PC-9 (cell line): ENCODE data around the gene LMAN1L. TPM values are rescaled to one million over a fixed set of nuclear protein-coding genes. Genes with fewer than 3 reads are reported as not detected.

Source experiments
- BruUV-seq: library from RNA; stranded (reverse); fragments of 400-500 nt; replicated peaks from 2 replicates; lab custom pipeline; 2021; lab: Mats Ljungman, UMichigan
- CTCF ChIA-PET: fragments of 300-600 bp; sonication (Branson Sonifier 250); formaldehyde crosslinking; loops from one replicate; lab custom pipeline; 2022; ENCODE audit warnings: antibody characterized with exemption; lab: Charles Lee
- POLR2A ChIA-PET: fragments of 300-600 bp; sonication (Branson Sonifier 250); formaldehyde crosslinking; loops from one replicate; lab custom pipeline; 2022; ENCODE audit warnings: antibody characterized with exemption; ENCODE audit not compliant: unreplicated experiment; lab: Charles Lee
- DNase-seq, 2 experiments: peaks; one replicate each; pipeline versions ENCODE4 v3.0.0 to v3.0.0-alpha.2; 2015 to 2022; ENCODE audit warnings: mixed read lengths in 1 of 2
- H2AFZ ChIP-seq: fragments of 200-600 bp; sonication (generic); 2 replicates; pipeline ENCODE4 v1.8.1; 2017; ENCODE audit warnings: antibody characterized with exemption
- H3F3A ChIP-seq: fragments of 200-600 bp; sonication (generic); 2 replicates; pipeline ENCODE4 v1.8.1; 2017; ENCODE audit warnings: antibody characterized with exemption, mild to moderate bottlenecking, low read depth; ENCODE audit not compliant: insufficient read depth
- H3K27ac ChIP-seq: fragments of 200-600 bp; sonication (generic); 2 replicates; pipeline ENCODE4 v1.6.1; 2016; ENCODE audit warnings: mixed run types
- H3K27me3 ChIP-seq: fragments of 200-600 bp; sonication (generic); 2 replicates; pipeline ENCODE4 v1.6.1; 2016; ENCODE audit warnings: low read depth, mixed run types; ENCODE audit not compliant: insufficient read depth
- H3K36me3 ChIP-seq: fragments of 200-600 bp; sonication (generic); 2 replicates; pipeline ENCODE4 v1.6.1; 2016; ENCODE audit warnings: low read depth, mixed run types
- H3K4me1 ChIP-seq: fragments of 200-600 bp; sonication (generic); replicated peaks from 2 replicates; pipeline ENCODE4 v1.6.1; 2016; ENCODE audit warnings: mixed run types; ENCODE audit not compliant: insufficient read depth
- H3K4me2 ChIP-seq: fragments of 200-600 bp; sonication (generic); 2 replicates; pipeline ENCODE4 v1.6.1; 2017; ENCODE audit warnings: mixed run types
- H3K4me3 ChIP-seq: fragments of 200-600 bp; sonication (generic); 2 replicates; pipeline ENCODE4 v1.6.1; 2016; ENCODE audit warnings: mixed run types
- H3K79me2 ChIP-seq: fragments of 200-600 bp; sonication (generic); 2 replicates; pipeline ENCODE4 v1.6.1; 2017; ENCODE audit warnings: low read depth, mixed run types
- H3K9me2 ChIP-seq: fragments of 200-600 bp; sonication (generic); 2 replicates; pipeline ENCODE4 v1.8.1; 2017; ENCODE audit warnings: mild to moderate bottlenecking; ENCODE audit not compliant: insufficient read depth
- H3K9me3 ChIP-seq: fragments of 200-600 bp; sonication (generic); 2 replicates; pipeline ENCODE4 v1.8.1; 2016; ENCODE audit warnings: low read depth; ENCODE audit not compliant: insufficient read depth
- H4K20me1 ChIP-seq: fragments of 200-600 bp; sonication (generic); 2 replicates; pipeline ENCODE4 v1.8.1; 2017; ENCODE audit not compliant: insufficient read depth
- CTCF ChIP-seq: fragments of 200-600 bp; sonication (generic); conservative IDR thresholded peaks from 2 replicates; pipeline ENCODE4 v1.6.1; 2017; ENCODE audit warnings: mixed run types, antibody characterized with exemption, mild to moderate bottlenecking, moderate library complexity
- EZH2 ChIP-seq: fragments of 200-600 bp; sonication (generic); IDR thresholded peaks from 2 replicates; pipeline ENCODE4 v1.8.0; 2017; ENCODE audit warnings: antibody characterized with exemption, low read depth
- intact Hi-C: fragments of 100-400 bp; cut with micrococcal nuclease; formaldehyde crosslinking; loops from one replicate; pipeline ENCODE4 v1.10.0; 2022; ENCODE audit not compliant: unreplicated experiment
- total RNA-seq: library from RNA; stranded (reverse); gene quantifications from 2 replicates; pipeline ENCODE4 v1.2.3, GENCODE V29; 2021

LMAN1L gene
- total RNA-seq, 1 experiment from 2014 or later = not detected

DNA sequence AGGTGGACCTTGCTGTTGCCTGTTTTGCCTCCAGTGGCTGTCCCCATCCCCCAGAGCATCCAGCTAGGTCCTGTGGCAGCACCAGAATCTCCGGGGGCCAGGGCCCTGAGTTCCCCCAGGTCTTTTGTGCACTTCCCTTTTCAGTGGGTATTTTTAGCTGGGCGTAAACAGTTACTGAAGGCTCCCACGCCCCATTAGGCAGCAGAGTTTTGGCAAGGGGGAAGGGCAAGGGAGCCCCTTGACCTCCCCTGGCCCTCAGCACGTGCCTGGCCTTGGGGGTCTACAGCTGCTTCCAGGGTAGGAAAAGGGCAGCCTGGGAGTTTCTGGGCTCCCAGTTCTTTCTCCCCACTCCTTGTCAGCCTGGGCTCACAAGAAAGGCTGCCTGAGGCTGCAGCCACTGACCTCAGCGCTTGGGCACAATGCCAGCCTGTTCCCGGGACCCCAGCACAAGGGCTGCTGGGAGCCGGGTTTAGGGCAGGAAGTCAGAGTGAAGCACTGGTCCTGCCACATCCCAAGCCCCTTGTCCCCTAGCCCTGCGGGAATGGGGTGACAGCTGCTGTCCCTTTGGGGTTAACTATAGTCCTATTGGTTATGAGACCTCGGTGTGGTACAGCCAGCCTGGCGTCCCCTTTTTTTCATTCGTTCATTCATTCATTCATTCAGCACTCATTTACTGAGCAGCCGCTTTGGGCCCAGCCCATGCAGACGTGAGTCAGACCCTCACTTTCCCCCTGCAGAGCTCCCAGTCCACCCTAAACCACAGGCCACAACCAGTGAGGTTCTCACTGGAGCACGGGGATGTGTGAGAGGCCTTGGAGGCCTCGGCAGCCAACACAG, 22.3 kb upstream of the LMAN1L start:
- peaks cover 48% of the 10 kb centered on the region for H3K79me2 ChIP-seq
- POLR2A ChIA-PET = interaction anchor here (0.5 to 0.7 kb wide), 2 partner anchors 234 to 430 kb away, joined by 3 read pairs; no protein-coding TSS in a partner anchor
- no peaks in the 10 kb centered on the region for H3K9me2 ChIP-seq
- no peaks in the 10 kb centered on the region for H3K9me3 ChIP-seq
- BruUV-seq = no TSS peak
- peaks cover 6% of the 10 kb centered on the region for H3K36me3 ChIP-seq
- no peak overlapping the region for H3K4me3 ChIP-seq
- intact Hi-C loops = no loop called here
- CTCF ChIA-PET = no interaction called here
- H3F3A ChIP-seq = no peaks in the 10 kb centered on the region
- no peak overlapping the region for H2AFZ ChIP-seq
- peaks cover 15% of the 10 kb centered on the region for H3K4me1 ChIP-seq
- no peaks in the 10 kb centered on the region for H3K27me3 ChIP-seq
- no peak overlapping the region for H3K27ac ChIP-seq
- no peak overlapping the region for H3K4me2 ChIP-seq
- H4K20me1 ChIP-seq = peaks cover 49% of the 10 kb centered on the region
- TF ChIP-seq EZH2 (no peak), CTCF (no peak)
- DNase-seq = peak in 1 of 2 experiments; percentile 70

DNA sequence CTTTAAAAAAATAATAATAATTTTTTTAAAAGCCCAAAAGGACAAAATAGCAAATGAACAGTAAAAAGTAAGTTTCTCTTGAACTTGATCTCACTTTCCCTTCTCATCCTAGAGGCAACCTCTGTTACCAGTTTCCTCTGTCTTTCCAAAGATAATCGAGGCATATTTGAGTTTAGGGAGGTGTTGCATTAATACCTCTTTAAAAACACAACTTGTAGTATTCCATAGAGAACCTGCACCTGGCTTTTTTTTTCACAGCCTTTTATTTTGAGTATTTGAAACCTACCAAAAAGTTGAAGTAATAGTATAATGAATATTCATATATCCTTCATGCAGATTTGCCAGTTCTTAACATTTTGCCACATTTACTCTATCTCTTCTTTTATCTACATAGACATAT, 21.6 kb upstream of the LMAN1L start:
- no peak for DNase-seq
- no peaks in the 10 kb centered on the region for H3F3A ChIP-seq
- peaks cover 6% of the 10 kb centered on the region for H3K36me3 ChIP-seq
- ChIA-PET CTCF (no interaction called here), POLR2A (no interaction called here)
- H3K9me2 ChIP-seq = no peaks in the 10 kb centered on the region
- no peak overlapping the region for H3K4me3 ChIP-seq
- no peak overlapping the region for H3K4me2 ChIP-seq
- peaks cover 15% of the 10 kb centered on the region for H3K4me1 ChIP-seq
- no peak for TF ChIP-seq CTCF
- peaks cover 44% of the 10 kb centered on the region for H4K20me1 ChIP-seq
- peaks cover 41% of the 10 kb centered on the region for H3K79me2 ChIP-seq
- BruUV-seq = no TSS peak
- no peak overlapping the region for H3K27ac ChIP-seq
- no peaks in the 10 kb centered on the region for H3K9me3 ChIP-seq
- intact Hi-C loops = no loop called here
- H3K27me3 ChIP-seq = no peaks in the 10 kb centered on the region
- no peak overlapping the region for H2AFZ ChIP-seq

DNA sequence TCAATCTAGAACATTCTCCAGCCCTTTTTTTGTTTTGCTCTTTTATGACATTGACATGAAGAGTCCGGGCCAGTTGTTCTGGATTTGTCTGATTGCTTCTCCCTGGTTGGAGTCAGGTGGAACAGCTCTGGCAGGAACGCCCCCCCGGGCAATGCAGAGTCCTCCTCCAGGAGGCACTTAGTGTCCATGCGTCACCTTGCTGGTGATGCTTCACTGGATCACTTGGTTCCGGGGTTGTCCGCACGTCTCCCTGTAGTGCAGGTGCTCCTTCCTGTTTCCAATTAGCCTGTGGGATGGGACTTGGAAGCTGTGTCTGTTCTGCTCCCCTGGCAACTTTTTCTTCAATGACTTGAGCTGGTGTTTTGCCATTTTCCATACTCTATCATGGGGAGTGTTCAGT, 21.0 kb upstream of the LMAN1L start:
- peaks cover 44% of the 10 kb centered on the region for H4K20me1 ChIP-seq

More for the DNA sequence above, 21.0 kb upstream of the LMAN1L start:
- intact Hi-C loops = no loop called here
- DNase-seq = no peak
- H3K9me3 ChIP-seq = no peaks in the 10 kb centered on the region
- H3K4me2 ChIP-seq = no peak overlapping the region
- TF ChIP-seq CTCF (no peak), EZH2 (no peak)
- ChIA-PET CTCF (no interaction called here), POLR2A (no interaction called here)
- peaks cover 15% of the 10 kb centered on the region for H3K4me1 ChIP-seq
- peaks cover 36% of the 10 kb centered on the region for H3K79me2 ChIP-seq
- BruUV-seq = no TSS peak
- H3K27me3 ChIP-seq = no peaks in the 10 kb centered on the region
- no peak overlapping the region for H3K27ac ChIP-seq
- H2AFZ ChIP-seq = no peak overlapping the region
- peaks cover 6% of the 10 kb centered on the region for H3K36me3 ChIP-seq
- no peak overlapping the region for H3K4me3 ChIP-seq
- H3F3A ChIP-seq = no peaks in the 10 kb centered on the region
- no peaks in the 10 kb centered on the region for H3K9me2 ChIP-seq
